ENCODE results near the gene PTER.

GRCh38 chr10:16497911-16498310 lies 61.1 kb downstream of the PTER start:
- TF ChIP-seq CTCF (IDR thresholded peaks at IDR 0.05) (no peak), EZH2 (IDR thresholded peaks at IDR 0.05) (no peak)

Measured in neural progenitor cell (in vitro differentiated cells).